SK-N-SH treated with all-trans-retinoic acid at 6 μM for 48 hours (cell line): ENCODE results near the gene SLC27A5.

ENCODE experiments used
- CSDC2 ChIP-seq: fragments of 250-450 bp; sonication (Bioruptor Pico); IDR thresholded peaks from 2 replicates; pipeline ENCODE4 v1.5.0; 2020; ENCODE audit warnings: mild to moderate bottlenecking, moderate library complexity
- TOX ChIP-seq: fragments of 250-450 bp; sonication (Bioruptor Pico); IDR thresholded peaks from 2 replicates; pipeline ENCODE4 v1.8.0; 2021; ENCODE audit warnings: mild to moderate bottlenecking, moderate library complexity, borderline replicate concordance
- ZC3H10 ChIP-seq: fragments of 250-450 bp; sonication (Bioruptor Pico); IDR thresholded peaks from 2 replicates; pipeline ENCODE4 v1.5.1; 2021; ENCODE audit warnings: mild to moderate bottlenecking, moderate library complexity
- ZFP3 ChIP-seq: fragments of 250-450 bp; sonication (Bioruptor Pico); IDR thresholded peaks from 2 replicates; pipeline ENCODE4 v1.5.0; 2020; ENCODE audit warnings: mild to moderate bottlenecking, moderate library complexity
- TF ChIP-seq, protein P1 (sequence below): fragments of 250-450 bp; sonication (Bioruptor Pico); IDR thresholded peaks from 2 replicates; pipeline ENCODE4 v1.5.0; 2020; ENCODE audit warnings: mild to moderate bottlenecking, moderate library complexity

DNA sequence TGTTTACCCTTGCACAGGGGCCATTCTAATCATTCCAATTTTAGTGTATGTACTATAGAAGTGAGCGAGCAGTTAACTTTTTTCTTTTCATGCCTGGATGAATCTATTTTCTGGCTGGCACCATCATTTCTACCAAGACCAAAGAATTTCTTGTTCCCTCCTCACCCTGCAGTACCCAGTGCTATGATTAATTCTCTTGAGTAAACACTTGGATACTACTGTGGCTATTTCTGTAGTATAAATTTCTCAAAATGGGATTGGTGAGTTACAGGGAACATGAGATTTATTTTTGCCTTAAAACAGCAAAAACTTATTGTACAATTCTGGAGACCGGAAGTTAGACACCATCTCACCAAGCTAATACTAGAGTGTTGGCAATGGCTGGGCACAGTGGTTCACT is 28.0 kb downstream of the SLC27A5 start:
- TF ChIP-seq, protein P1, sequence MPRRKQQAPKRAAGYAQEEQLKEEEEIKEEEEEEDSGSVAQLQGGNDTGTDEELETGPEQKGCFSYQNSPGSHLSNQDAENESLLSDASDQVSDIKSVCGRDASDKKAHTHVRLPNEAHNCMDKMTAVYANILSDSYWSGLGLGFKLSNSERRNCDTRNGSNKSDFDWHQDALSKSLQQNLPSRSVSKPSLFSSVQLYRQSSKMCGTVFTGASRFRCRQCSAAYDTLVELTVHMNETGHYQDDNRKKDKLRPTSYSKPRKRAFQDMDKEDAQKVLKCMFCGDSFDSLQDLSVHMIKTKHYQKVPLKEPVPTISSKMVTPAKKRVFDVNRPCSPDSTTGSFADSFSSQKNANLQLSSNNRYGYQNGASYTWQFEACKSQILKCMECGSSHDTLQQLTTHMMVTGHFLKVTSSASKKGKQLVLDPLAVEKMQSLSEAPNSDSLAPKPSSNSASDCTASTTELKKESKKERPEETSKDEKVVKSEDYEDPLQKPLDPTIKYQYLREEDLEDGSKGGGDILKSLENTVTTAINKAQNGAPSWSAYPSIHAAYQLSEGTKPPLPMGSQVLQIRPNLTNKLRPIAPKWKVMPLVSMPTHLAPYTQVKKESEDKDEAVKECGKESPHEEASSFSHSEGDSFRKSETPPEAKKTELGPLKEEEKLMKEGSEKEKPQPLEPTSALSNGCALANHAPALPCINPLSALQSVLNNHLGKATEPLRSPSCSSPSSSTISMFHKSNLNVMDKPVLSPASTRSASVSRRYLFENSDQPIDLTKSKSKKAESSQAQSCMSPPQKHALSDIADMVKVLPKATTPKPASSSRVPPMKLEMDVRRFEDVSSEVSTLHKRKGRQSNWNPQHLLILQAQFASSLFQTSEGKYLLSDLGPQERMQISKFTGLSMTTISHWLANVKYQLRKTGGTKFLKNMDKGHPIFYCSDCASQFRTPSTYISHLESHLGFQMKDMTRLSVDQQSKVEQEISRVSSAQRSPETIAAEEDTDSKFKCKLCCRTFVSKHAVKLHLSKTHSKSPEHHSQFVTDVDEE = no peak
- TF ChIP-seq ZFP3 (no peak), TOX (CRISPR knock-in tag) (no peak), ZC3H10 (no peak), CSDC2 (CRISPR knock-in tag) (no peak)
